Liver (tissue), 9 donors: ENCODE results near the gene PTPRH. TPM values are rescaled to one million over a fixed set of nuclear protein-coding genes. Genes with fewer than 3 reads are reported as not detected.

Source experiments
- DNase-seq: peaks from one replicate; pipeline ENCODE4 v3.0.0-alpha.2; 2017; ENCODE audit warnings: low spot score
- H3K27ac ChIP-seq, 2 donors: one replicate each; pipeline ENCODE4 v1.7.0; 2013; ENCODE audit warnings: inconsistent platforms in 2 of 2, low read length in 2 of 2, control low read depth in 1 of 2, low read depth in 1 of 2, mild to moderate bottlenecking in 1 of 2
- H3K27me3 ChIP-seq, 4 donors: one replicate each; pipeline versions ENCODE4 v1.6.1 to v1.7.0; 2013; ENCODE audit warnings: low read length in 3 of 4, inconsistent platforms in 1 of 4, mild to moderate bottlenecking in 1 of 4, moderate library complexity in 1 of 4; ENCODE audit not compliant: control insufficient read depth in 4 of 4, insufficient read depth in 4 of 4
- H3K36me3 ChIP-seq, 4 donors: one replicate each; pipeline versions ENCODE4 v1.6.1 to v1.7.0; 2013; ENCODE audit warnings: low read length in 3 of 4, mild to moderate bottlenecking in 3 of 4, low read depth in 1 of 4, moderate library complexity in 1 of 4; ENCODE audit not compliant: control insufficient read depth in 4 of 4, insufficient read depth in 3 of 4
- H3K4me1 ChIP-seq, 4 donors: one replicate each; pipeline versions ENCODE4 v1.6.1 to v1.7.0; 2013; ENCODE audit warnings: low read length in 3 of 4, mild to moderate bottlenecking in 3 of 4, moderate library complexity in 1 of 4; ENCODE audit not compliant: control insufficient read depth in 4 of 4, insufficient read depth in 4 of 4
- H3K4me3 ChIP-seq, 3 donors: one replicate each; pipeline versions ENCODE4 v1.6.1 to v1.7.0; 2013; ENCODE audit warnings: low read length in 3 of 3, control low read depth in 1 of 3, low read depth in 1 of 3, mild to moderate bottlenecking in 1 of 3
- H3K9ac ChIP-seq, 2 donors: one replicate each; pipeline ENCODE4 v1.7.0; 2013; ENCODE audit warnings: low read length in 2 of 2, mild to moderate bottlenecking in 2 of 2, moderate library complexity in 2 of 2, control low read depth in 1 of 2, low read depth in 1 of 2
- H3K9me3 ChIP-seq, 4 donors: one replicate each; pipeline versions ENCODE4 v1.6.1 to v1.7.0; 2013; ENCODE audit warnings: low read length in 3 of 4; ENCODE audit not compliant: control insufficient read depth in 4 of 4
- ATF3 ChIP-seq: IDR thresholded peaks from 2 replicates; pipeline ENCODE4 v1.6.1; 2016; ENCODE audit warnings: antibody characterized with exemption
- CTCF ChIP-seq: fragments of 150-350 bp; IDR thresholded peaks from 2 replicates; pipeline ENCODE4 v1.5.1; 2017; ENCODE audit warnings: improper control_type of control experiment, low read depth, low read length; ENCODE audit not compliant: missing input control
- FOXA1 ChIP-seq: IDR thresholded peaks from 2 replicates; pipeline ENCODE4 v1.6.1; 2016; ENCODE audit warnings: antibody characterized with exemption
- FOXA2 ChIP-seq: IDR thresholded peaks from 2 replicates; pipeline ENCODE4 v1.6.1; 2016; ENCODE audit warnings: antibody characterized with exemption
- GABPA ChIP-seq, 2 donors: IDR thresholded peaks in 1 of 2; conservative IDR thresholded peaks in 1 of 2; 2 replicates each; pipeline ENCODE4 v1.6.1; 2016; ENCODE audit warnings: antibody characterized with exemption in 2 of 2, mild to moderate bottlenecking in 1 of 2, moderate library complexity in 1 of 2
- HNF4A ChIP-seq, 2 donors: conservative IDR thresholded peaks; 2 replicates each; pipeline ENCODE4 v1.6.1; 2016; ENCODE audit warnings: antibody characterized with exemption in 2 of 2, mild to moderate bottlenecking in 2 of 2
- HNF4G ChIP-seq: IDR thresholded peaks from 2 replicates; pipeline ENCODE4 v1.6.1; 2016; ENCODE audit warnings: antibody characterized with exemption
- JUND ChIP-seq, 2 donors: IDR thresholded peaks; 2 replicates each; pipeline ENCODE4 v1.6.1; 2016; ENCODE audit warnings: antibody characterized with exemption in 2 of 2
- RAD21 ChIP-seq, 2 donors: IDR thresholded peaks; 2 replicates each; pipeline ENCODE4 v1.6.1; 2016; ENCODE audit warnings: antibody characterized with exemption in 2 of 2, mild to moderate bottlenecking in 2 of 2
- REST ChIP-seq: IDR thresholded peaks from 2 replicates; pipeline ENCODE4 v1.6.1; 2016; ENCODE audit warnings: antibody characterized with exemption, mild to moderate bottlenecking
- RXRA ChIP-seq, 2 donors: IDR thresholded peaks; 2 replicates each; pipeline ENCODE4 v1.6.1; 2017 to 2018; ENCODE audit warnings: antibody characterized with exemption in 2 of 2, mild to moderate bottlenecking in 1 of 2
- SP1 ChIP-seq: IDR thresholded peaks from 2 replicates; pipeline ENCODE4 v1.6.1; 2018; ENCODE audit warnings: antibody characterized with exemption, mild to moderate bottlenecking
- TAF1 ChIP-seq: conservative IDR thresholded peaks from 2 replicates; pipeline ENCODE4 v1.6.1; 2016; ENCODE audit warnings: antibody characterized with exemption, mild to moderate bottlenecking
- YY1 ChIP-seq: IDR thresholded peaks from 2 replicates; pipeline ENCODE4 v1.6.1; 2016; ENCODE audit warnings: antibody characterized with exemption, mild to moderate bottlenecking
- ZBTB33 ChIP-seq: IDR thresholded peaks from 2 replicates; pipeline ENCODE4 v1.6.1; 2016; ENCODE audit warnings: antibody characterized with exemption
- WGBS: extraction: QIAGEN DNeasy Blood & Tissue Kit; methylation state at CpG from one replicate; pipeline ENCODE4 v1.1.7; 2013; 5-methylcytosine and 5-hydroxymethylcytosine counted together
- polyA plus RNA-seq, 2 donors: library from polyadenylated mRNA; stranded (reverse) in 1 of 2; unstranded in 1 of 2; fragments of 200-250 nt in 1 of 2; fragments of >200 nt in 1 of 2; fragmentation: Nextera tagmentation in 1 of 2; extraction: Ambion mirVana in 1 of 2; gene quantifications; one replicate each; pipeline versions ENCODE4 v1.2.1 to v1.2.3, GENCODE V29; 2013 to 2015
- total RNA-seq, 2 donors: library from RNA; depleted of rRNA; stranded (reverse); fragments of >200 nt; gene quantifications; one replicate each; pipeline ENCODE4 v1.2.3, GENCODE V29; 2014
- donor health status: healthy.
- donor health status: healthy.
- donor health status: healthy.
- donor health status: healthy.
- donor health status: healthy.

The PTPRH gene
- total and polyA plus RNA-seq, 4 donors: 3.1 to 20.4 (median 11.4) TPM

GRCh38 chr19:55196803-55197202 is 12.5 kb downstream of the PTPRH start:
- no peak overlapping the region for H3K4me3 ChIP-seq
- no peaks in the 10 kb centered on the region for H3K4me1 ChIP-seq
- H3K9me3 ChIP-seq: no peaks in the 10 kb centered on the region
- WGBS: 94% methylated on average over 10 of the region's 10 CpGs
- DNase-seq: no peak
- H3K9ac ChIP-seq: no peak overlapping the region
- H3K27ac ChIP-seq: no peak overlapping the region
- TF ChIP-seq TAF1 (no peak), REST (no peak), HNF4A (conservative IDR thresholded peaks at IDR 0.05) (no peak), RXRA (IDR thresholded peaks at IDR 0.05) (no peak), CTCF (no peak), JUND (IDR thresholded peaks at IDR 0.05) (no peak), YY1 (no peak), SP1 (no peak), ZBTB33 (no peak)
- H3K27me3 ChIP-seq: no peaks in the 10 kb centered on the region
- H3K36me3 ChIP-seq: peaks cover 0 to 3% (median 1%) of the 10 kb centered on the region in 4 donors

- Histone ChIP-seq H3K4me3 (no peak overlapping the region), H3K27me3 (no peaks in the 10 kb centered on the region), H3K9me3 (no peaks in the 10 kb centered on the region), H3K9ac (no peak overlapping the region), H3K27ac (no peak overlapping the region), H3K4me1 (no peaks in the 10 kb centered on the region), H3K36me3 (peaks cover 0 to 1% (median 0%) of the 10 kb centered on the region in 4 donors)
- WGBS: 89% methylated on average over 12 of the region's 12 CpGs
- no peak for DNase-seq
- TF ChIP-seq RXRA (IDR thresholded peaks at IDR 0.05) (no peak), FOXA1 (no peak), ZBTB33 (no peak), REST (no peak), ATF3 (no peak), HNF4A (conservative IDR thresholded peaks at IDR 0.05) (no peak), CTCF (no peak), YY1 (no peak), JUND (IDR thresholded peaks at IDR 0.05) (no peak), RAD21 (IDR thresholded peaks at IDR 0.05) (no peak), GABPA (IDR thresholded peaks at IDR 0.05 in 1 of 2, conservative IDR thresholded peaks at IDR 0.05 in 1 of 2) (no peak), SP1 (no peak), TAF1 (no peak), FOXA2 (no peak), HNF4G (no peak)
These were observed 15.8 kb downstream of the PTPRH start for GRCh38 chr19:55193481-55193880.
